GM23338 (cell line): ENCODE data around the gene DSC2. TPM values are rescaled to one million over a fixed set of nuclear protein-coding genes. Genes with fewer than 3 reads are reported as not detected.
"Not testable (repeated sequence)": the region's sequence is repeated elsewhere in the genome, so short reads cannot be mapped to it uniquely, and the experiment has no call there.

Source experiments
- ATAC-seq: fragments of 200-7000 bp; cut with Tn5 transposase; 3 replicates; pipeline ENCODE4 v1.9.1; 2020
- DNase-seq: peaks from one replicate; pipeline ENCODE4 v3.0.0-alpha.2; 2015; ENCODE audit warnings: low spot score
- H2AFZ ChIP-seq: fragments of 200-600 bp; sonication (generic); 2 replicates; pipeline ENCODE4 v1.8.0; 2016; ENCODE audit warnings: antibody characterized with exemption, mild to moderate bottlenecking, moderate library complexity
- H3F3A ChIP-seq: fragments of 200-600 bp; sonication (generic); replicated peaks from 2 replicates; pipeline ENCODE4 v1.8.0; 2017; ENCODE audit warnings: antibody characterized with exemption, mixed run types, low read depth
- H3K27ac ChIP-seq: fragments of 200-600 bp; sonication (generic); 2 replicates; pipeline ENCODE4 v1.6.1; 2016; ENCODE audit warnings: low read depth
- H3K27me3 ChIP-seq: fragments of 200-600 bp; sonication (generic); 2 replicates; pipeline ENCODE4 v1.8.0; 2016; ENCODE audit warnings: mild to moderate bottlenecking, mixed run types, moderate library complexity; ENCODE audit not compliant: insufficient read depth
- H3K36me3 ChIP-seq: fragments of 200-600 bp; sonication (generic); 2 replicates; pipeline ENCODE4 v1.8.0; 2016; ENCODE audit warnings: mild to moderate bottlenecking; ENCODE audit not compliant: insufficient read depth
- H3K4me1 ChIP-seq: fragments of 200-600 bp; sonication (generic); 2 replicates; pipeline ENCODE4 v1.8.0; 2016; ENCODE audit warnings: mild to moderate bottlenecking, moderate library complexity; ENCODE audit not compliant: insufficient read depth
- H3K4me2 ChIP-seq: fragments of 200-600 bp; sonication (generic); 2 replicates; pipeline ENCODE4 v1.7.1; 2017; ENCODE audit warnings: mixed run types
- H3K4me3 ChIP-seq: fragments of 200-600 bp; sonication (generic); 2 replicates; pipeline ENCODE4 v1.6.1; 2016; ENCODE audit warnings: mixed run types
- H3K79me2 ChIP-seq: fragments of 200-600 bp; sonication (generic); replicated peaks from 2 replicates; pipeline ENCODE4 v1.8.0; 2017; ENCODE audit warnings: mild to moderate bottlenecking; ENCODE audit not compliant: insufficient read depth
- H3K9me2 ChIP-seq: fragments of 200-600 bp; sonication (generic); 2 replicates; pipeline ENCODE4 v1.8.0; 2017; ENCODE audit not compliant: insufficient read depth
- H4K20me1 ChIP-seq: fragments of 200-600 bp; sonication (generic); replicated peaks from 2 replicates; pipeline ENCODE4 v1.8.0; 2017; ENCODE audit warnings: mild to moderate bottlenecking; ENCODE audit not compliant: insufficient read depth
- H3K27ac Mint-ChIP-seq: 2 replicates; pipeline ENCODE4 v1.8.0; 2020; ENCODE audit warnings: inconsistent platforms, mild to moderate bottlenecking, moderate library complexity, mixed read lengths
- H3K27me3 Mint-ChIP-seq: 3 replicates; pipeline ENCODE4 v1.8.0; 2022; ENCODE audit warnings: low read depth, mild to moderate bottlenecking, moderate library complexity, mixed read lengths, inconsistent platforms; ENCODE audit not compliant: insufficient read depth, poor library complexity
- H3K36me3 Mint-ChIP-seq: 3 replicates; pipeline ENCODE4 v1.8.0; 2021; ENCODE audit warnings: low read depth, mild to moderate bottlenecking, inconsistent platforms, moderate library complexity, mixed read lengths
- H3K4me1 Mint-ChIP-seq: 3 replicates; pipeline ENCODE4 v1.8.0; 2020; ENCODE audit warnings: mild to moderate bottlenecking, inconsistent platforms, mixed read lengths
- H3K4me3 Mint-ChIP-seq: 3 replicates; pipeline ENCODE4 v1.8.0; 2021; ENCODE audit warnings: moderate library complexity, mild to moderate bottlenecking, inconsistent platforms, mixed read lengths
- H3K9me3 Mint-ChIP-seq: 3 replicates; pipeline ENCODE4 v1.8.0; 2020; ENCODE audit warnings: moderate library complexity, mild to moderate bottlenecking, inconsistent platforms, mixed read lengths
- CTCF ChIP-seq, 2 experiments: fragments of 200-600 bp in 1 of 2; sonication (generic) in 1 of 2; conservative IDR thresholded peaks; 2 replicates each; pipeline versions ENCODE4 v1.5.1 to v1.6.1; 2016 to 2017; ENCODE audit warnings: antibody characterized with exemption in 2 of 2, low read depth in 2 of 2, mild to moderate bottlenecking in 2 of 2, moderate library complexity in 1 of 2
- ETS1 ChIP-seq: IDR thresholded peaks from 2 replicates; pipeline ENCODE4 v1.6.1; 2016; ENCODE audit warnings: antibody characterized with exemption
- EZH2 ChIP-seq: fragments of 200-600 bp; sonication (generic); IDR thresholded peaks from one replicate; pipeline ENCODE4 v1.8.0; 2017; ENCODE audit warnings: antibody characterized with exemption, mild to moderate bottlenecking, low read depth; ENCODE audit not compliant: unreplicated experiment
- EZH2phosphoT487 ChIP-seq: fragments of 200-600 bp; sonication (generic); IDR thresholded peaks from one replicate; pipeline ENCODE4 v1.8.1; 2018; ENCODE audit warnings: antibody characterized with exemption; ENCODE audit not compliant: unreplicated experiment
- JUNB ChIP-seq: IDR thresholded peaks from one replicate; pipeline ENCODE4 v1.6.1; 2016; ENCODE audit warnings: antibody characterized with exemption; ENCODE audit not compliant: unreplicated experiment
- NANOG ChIP-seq: IDR thresholded peaks from 2 replicates; pipeline ENCODE4 v1.6.1; 2016; ENCODE audit warnings: antibody characterized with exemption, borderline replicate concordance
- REST ChIP-seq: IDR thresholded peaks from one replicate; pipeline ENCODE4 v1.6.1; 2018; ENCODE audit warnings: antibody characterized with exemption; ENCODE audit not compliant: unreplicated experiment
- STAT1 ChIP-seq: IDR thresholded peaks from one replicate; pipeline ENCODE4 v1.6.1; 2016; ENCODE audit warnings: antibody characterized with exemption; ENCODE audit not compliant: unreplicated experiment
- ZNF114 ChIP-seq: fragments of 250-450 bp; sonication (Bioruptor Pico); IDR thresholded peaks from 2 replicates; pipeline ENCODE4 v1.5.0; 2020; ENCODE audit warnings: mild to moderate bottlenecking, moderate library complexity
- ZNF331 ChIP-seq: fragments of 250-450 bp; sonication (Bioruptor Pico); IDR thresholded peaks from 2 replicates; pipeline ENCODE4 v1.5.0; 2020; ENCODE audit warnings: low read depth, mild to moderate bottlenecking, moderate library complexity
- polyA plus RNA-seq: library from polyadenylated mRNA; unstranded; fragments of >200 nt; fragmentation: Nextera tagmentation; extraction: Ambion mirVana; gene quantifications from 2 replicates; pipeline ENCODE4 v1.2.1, GENCODE V29; 2016
- total RNA-seq: library from RNA; depleted of rRNA; stranded (reverse); fragments of >200 nt; shearing (Covaris generic); gene quantifications from 2 replicates; pipeline ENCODE4 v1.2.3, GENCODE V29; 2014

Gene DSC2
- total and polyA plus RNA-seq, 2 experiments from 2014 or later: 10.5 to 20.4 TPM

- TF ChIP-seq REST (no peak), CTCF (conservative IDR thresholded peaks at IDR 0.05; ENCODE audit: low read depth in 2 of 2) (no peak), ETS1 (no peak), EZH2 (no peak), ZNF114 (CRISPR knock-in tag) (no peak), JUNB (no peak)
These were observed 62.8 kb downstream of the DSC2 start (continued) for GRCh38 chr18:31039426-31039825.

GRCh38 chr18:31037686-31038085 lies 64.5 kb downstream of the DSC2 start:
- H3K79me2 ChIP-seq, ATAC-seq, H3K4me3 Mint-ChIP-seq, H3K9me3 Mint-ChIP-seq, H2AFZ ChIP-seq, H3K4me3 ChIP-seq, H3K9me2 ChIP-seq, H3F3A ChIP-seq, H3K4me2 ChIP-seq, H4K20me1 ChIP-seq, DNase-seq, H3K27ac ChIP-seq, H3K27ac Mint-ChIP-seq, H3K36me3 ChIP-seq, H3K36me3 Mint-ChIP-seq: not testable (repeated sequence)
- Histone ChIP-seq H3K4me1 (peaks cover 12% of the 10 kb centered on the region), H3K27me3 (peaks cover 43% of the 10 kb centered on the region)
- H3K27me3 Mint-ChIP-seq: peaks cover 31% of the 10 kb centered on the region
- H3K4me1 Mint-ChIP-seq: peaks cover 16% of the 10 kb centered on the region

GRCh38 chr18:31034541-31034940 lies 67.7 kb downstream of the DSC2 start:
- Histone ChIP-seq H3K4me2 (no peak overlapping the region), H4K20me1 (no peaks in the 10 kb centered on the region), H3K79me2 (no peaks in the 10 kb centered on the region), H3K4me3 (no peak overlapping the region), H3K27me3 (peaks cover 12% of the 10 kb centered on the region), H3K9me2 (no peaks in the 10 kb centered on the region), H3K4me1 (no peaks in the 10 kb centered on the region), H3K27ac (no peak overlapping the region), H3K36me3 (no peaks in the 10 kb centered on the region), H2AFZ (no peak overlapping the region), H3F3A (no peaks in the 10 kb centered on the region)
- Mint-ChIP-seq H3K36me3 (no peaks in the 10 kb centered on the region), H3K27me3 (peaks cover 1% of the 10 kb centered on the region), H3K9me3 (peaks cover 4% of the 10 kb centered on the region; the same call in 2 of the 3 replicates), H3K4me1 (no peaks in the 10 kb centered on the region), H3K4me3 (no peak overlapping the region), H3K27ac (no peak overlapping the region)
- ATAC-seq (no peak), DNase-seq (no peak)
- TF ChIP-seq ZNF331 (CRISPR knock-in tag): no peak
- no peak for TF ChIP-seq EZH2phosphoT487
- no peak for TF ChIP-seq CTCF (conservative IDR thresholded peaks at IDR 0.05; ENCODE audit: low read depth in 2 of 2)
- no peak for TF ChIP-seq STAT1
- TF ChIP-seq NANOG: no peak
